ENCODE results near the gene CDH5.

CDH5 gene

DNA sequence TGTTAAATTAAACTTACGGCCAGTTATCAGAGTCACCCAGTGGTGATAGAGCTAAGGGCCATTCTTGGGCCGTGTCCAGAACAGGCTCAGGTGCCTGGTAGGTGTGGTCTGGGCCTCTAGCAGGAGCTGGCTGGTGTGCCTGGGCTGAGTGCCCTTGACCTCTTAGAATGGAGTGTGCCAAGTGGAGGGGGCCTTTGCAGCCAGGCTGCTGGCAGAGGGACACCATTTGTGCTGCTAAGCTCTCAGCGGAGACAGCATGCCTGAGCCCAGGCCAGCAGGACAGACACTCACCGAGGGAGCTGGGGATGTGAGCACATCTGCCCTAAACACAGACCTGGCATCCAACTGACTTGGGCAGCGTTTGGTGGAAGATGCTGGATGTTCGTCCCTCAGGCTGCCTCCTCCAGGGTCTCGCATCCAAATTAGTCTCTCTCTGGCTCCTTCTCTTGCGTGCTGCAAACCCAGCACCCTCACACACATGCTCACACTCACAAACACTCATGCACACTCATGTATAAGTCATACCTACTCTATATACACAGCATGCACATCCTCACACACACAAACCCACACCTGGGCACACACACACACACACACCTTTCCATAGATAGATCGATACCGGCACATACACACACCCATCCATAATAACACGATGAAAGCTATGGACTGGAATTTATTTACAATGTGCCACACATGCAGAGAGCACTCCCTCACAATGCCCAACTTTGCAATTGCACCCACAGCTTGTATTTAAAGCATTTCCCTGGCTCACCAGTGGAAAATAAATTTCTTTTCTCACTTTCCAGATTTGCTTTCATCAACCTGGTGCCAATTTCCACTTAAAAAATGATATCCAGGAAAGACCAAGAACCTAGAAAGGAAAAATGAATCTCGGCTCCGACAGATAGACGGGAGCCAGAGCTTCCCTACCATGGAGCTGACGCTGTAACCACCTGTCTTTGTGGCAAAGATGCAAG, 33.6 kb upstream of the CDH5 start:
- TF ChIP-seq POLR2AphosphoS5 (IDR thresholded peaks at IDR 0.05; ENCODE audit: low read depth, low read length): no peak
- TF ChIP-seq POLR2A (IDR thresholded peaks at IDR 0.05; ENCODE audit: low read depth, low read length): no peak
- DNase-seq (ENCODE audit: insufficient read length) (no peak), FAIRE-seq (no peak)

DNA sequence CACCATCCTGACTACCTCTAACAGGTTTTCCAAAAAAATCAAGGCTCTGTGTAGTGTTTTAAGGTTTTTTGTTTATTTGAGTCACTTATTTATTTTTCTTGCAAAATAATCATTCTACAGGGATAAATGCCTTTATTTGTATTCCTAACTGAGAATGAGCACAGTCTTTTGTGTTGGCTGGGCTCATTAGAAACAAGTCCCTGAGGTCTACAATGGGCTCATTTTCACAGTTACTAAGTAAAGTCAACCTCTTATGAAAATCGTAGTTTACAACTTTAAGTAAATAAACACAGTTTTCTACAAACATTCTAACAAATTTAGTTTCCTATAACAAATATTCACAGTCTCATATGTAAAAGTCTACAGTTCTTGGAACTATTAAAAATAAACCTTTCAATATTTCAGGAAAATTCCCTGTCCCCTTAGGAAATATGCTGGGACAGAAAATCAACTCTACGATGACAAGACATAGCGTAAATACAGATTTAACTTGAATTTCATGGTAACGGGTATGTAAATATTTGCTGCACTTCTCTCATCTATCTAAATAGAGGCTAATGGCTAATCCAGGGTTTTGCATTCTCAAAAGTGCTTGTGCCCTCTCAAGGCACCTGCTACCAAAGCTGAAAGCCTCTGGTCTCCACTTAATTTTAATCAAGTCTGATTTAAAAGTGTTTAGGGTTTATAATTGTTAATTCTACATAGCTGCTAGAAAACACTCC, 31.5 kb upstream of the CDH5 start:
- no peak for TF ChIP-seq POLR2AphosphoS5 (IDR thresholded peaks at IDR 0.05; ENCODE audit: low read depth, low read length)
- no peak for TF ChIP-seq TAF1 (IDR thresholded peaks at IDR 0.05; ENCODE audit: borderline replicate concordance, low read depth, low read length)
- no peak for TF ChIP-seq POLR2A (IDR thresholded peaks at IDR 0.05; ENCODE audit: low read depth, low read length)
- FAIRE-seq (no peak), DNase-seq (ENCODE audit: insufficient read length) (no peak)

DNA sequence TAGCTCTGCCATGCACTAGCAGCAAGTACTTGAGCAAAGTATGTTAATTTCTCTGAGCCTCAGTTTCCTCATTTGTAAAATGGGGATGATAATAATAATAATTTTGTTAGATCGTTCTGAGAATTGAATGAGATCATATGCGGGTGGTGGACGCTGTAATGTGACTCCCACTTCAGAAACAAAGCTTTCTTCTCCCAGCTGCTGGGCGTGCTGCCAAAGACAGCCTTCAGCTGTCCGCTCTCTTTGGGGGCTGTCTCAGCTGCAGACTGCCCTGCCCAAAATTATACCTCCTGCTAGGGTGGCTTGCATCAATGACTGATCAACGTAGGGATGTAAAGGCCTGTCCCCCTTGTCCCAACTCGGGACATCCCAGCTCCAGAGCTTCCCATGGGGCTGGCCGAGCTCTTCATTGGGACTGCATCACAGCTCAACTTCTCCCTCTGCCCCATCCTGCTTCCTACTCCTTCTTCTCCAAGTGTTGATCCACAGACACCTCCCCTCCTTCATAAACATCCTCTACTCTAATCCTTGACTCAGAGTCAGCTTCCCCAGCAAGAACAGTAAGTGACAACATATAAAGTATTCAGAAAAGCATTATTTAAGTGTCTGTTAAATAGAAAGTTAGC, 30.7 kb upstream of the CDH5 start:
- TF ChIP-seq POLR2AphosphoS5 (IDR thresholded peaks at IDR 0.05; ENCODE audit: low read depth, low read length): no peak
- no peak for TF ChIP-seq POLR2A (IDR thresholded peaks at IDR 0.05; ENCODE audit: low read depth, low read length)
- no peak for TF ChIP-seq TAF1 (IDR thresholded peaks at IDR 0.05; ENCODE audit: borderline replicate concordance, low read depth, low read length)
- no peak for FAIRE-seq
- no peak for DNase-seq (ENCODE audit: insufficient read length)

DNA sequence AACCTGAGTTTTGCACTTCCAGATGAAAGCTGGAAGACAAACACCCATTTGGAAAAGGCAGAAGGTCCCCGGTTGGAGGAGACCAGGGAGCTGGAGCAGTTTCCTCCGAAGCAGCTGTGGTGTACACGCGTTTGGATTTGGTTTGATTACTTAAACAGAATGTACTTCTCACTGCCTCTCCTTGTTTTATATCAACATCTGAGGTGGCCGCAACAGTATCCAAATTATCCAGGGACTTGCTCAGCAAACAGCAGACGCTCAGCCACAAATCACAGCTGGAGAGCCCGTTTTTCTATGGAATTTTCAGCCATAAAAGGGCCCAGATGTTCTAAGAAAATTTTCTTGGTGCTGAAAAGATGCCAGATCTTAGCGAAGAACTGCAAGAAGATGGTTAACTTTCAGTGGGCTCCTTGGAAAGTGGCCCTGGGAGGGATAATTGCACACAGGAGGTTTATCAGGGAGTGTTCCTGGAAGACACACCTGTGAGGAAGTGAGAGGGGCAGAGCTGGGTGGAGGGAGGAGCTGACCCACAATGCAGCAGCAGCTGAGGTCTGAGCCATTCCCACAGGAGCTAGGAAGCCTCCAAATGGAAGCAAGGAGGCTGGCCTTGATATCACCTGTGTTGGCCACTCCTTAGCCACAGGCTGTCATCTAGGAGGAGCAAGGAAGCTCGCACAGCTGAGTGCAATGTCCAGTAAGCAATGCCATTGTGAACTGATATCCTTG, 28.9 kb upstream of the CDH5 start:
- no peak for FAIRE-seq
- no peak for DNase-seq (ENCODE audit: insufficient read length)
- TF ChIP-seq TAF1 (IDR thresholded peaks at IDR 0.05; ENCODE audit: borderline replicate concordance, low read depth, low read length) (no peak), POLR2AphosphoS5 (IDR thresholded peaks at IDR 0.05; ENCODE audit: low read depth, low read length) (no peak), POLR2A (IDR thresholded peaks at IDR 0.05; ENCODE audit: low read depth, low read length) (no peak)

DNA sequence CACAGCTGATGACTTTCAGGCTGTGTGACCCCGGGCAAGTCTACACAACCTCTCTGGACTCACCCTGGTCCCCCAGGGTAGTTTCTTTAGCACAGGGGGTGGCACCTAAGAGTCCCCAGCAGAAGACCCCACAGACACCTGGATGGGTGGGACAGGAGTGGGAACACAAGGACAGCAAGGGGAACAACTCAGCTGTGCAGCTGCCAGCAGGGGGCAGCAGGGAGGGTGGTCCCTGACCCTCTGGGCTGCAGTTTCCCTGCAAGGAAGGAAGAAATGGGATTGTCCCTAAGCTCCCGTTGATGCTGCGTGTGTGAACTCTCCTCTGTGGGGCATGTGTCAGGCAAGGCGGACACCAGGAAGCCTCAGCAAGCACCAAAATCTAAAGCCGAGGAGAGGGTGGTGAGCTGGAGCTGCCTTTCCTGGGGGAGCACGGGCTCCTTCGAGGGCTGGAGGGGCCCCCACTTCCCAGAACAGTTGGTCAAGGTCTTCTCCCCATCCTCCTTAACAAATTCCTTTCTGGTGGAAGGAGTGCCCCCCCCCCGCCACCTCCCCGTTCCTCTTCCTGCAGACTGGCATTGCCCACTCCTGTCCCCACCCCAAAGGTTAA, 24.1 kb upstream of the CDH5 start:
- FAIRE-seq: no peak
- DNase-seq (ENCODE audit: insufficient read length): no peak
- no peak for TF ChIP-seq POLR2A (IDR thresholded peaks at IDR 0.05; ENCODE audit: low read depth, low read length)
- no peak for TF ChIP-seq POLR2AphosphoS5 (IDR thresholded peaks at IDR 0.05; ENCODE audit: low read depth, low read length)
- no peak for TF ChIP-seq TAF1 (IDR thresholded peaks at IDR 0.05; ENCODE audit: borderline replicate concordance, low read depth, low read length)

DNA sequence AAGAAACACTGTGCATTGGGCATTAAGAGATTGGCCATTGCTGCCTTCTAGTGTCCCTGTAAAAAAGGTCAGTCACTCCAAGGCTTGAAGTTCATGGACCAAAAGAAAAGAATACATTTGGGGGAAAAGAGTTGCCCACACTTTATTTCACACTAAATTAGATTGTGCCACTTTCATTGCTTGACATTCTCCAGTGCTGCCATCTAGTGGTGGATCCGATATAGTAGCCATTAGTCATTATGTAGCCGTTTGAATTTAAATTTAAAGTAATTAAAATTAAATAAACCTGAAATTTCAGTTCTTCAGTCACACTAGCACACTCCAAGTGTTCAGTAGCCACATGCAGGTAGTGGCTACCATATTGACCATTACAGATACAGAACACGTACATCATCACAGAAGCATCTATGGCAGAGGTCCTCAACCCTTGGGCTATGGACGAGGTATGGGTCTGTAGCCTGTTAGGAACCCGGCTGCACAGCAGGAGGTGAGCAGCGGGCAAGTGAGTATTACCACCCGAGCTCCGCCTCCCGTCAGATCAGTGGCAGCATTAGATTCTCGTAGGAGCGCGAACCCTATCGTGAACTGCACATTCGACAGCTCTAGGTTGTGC, 21.9 kb upstream of the CDH5 start:
- TF ChIP-seq POLR2AphosphoS5 (IDR thresholded peaks at IDR 0.05; ENCODE audit: low read depth, low read length) (no peak), POLR2A (IDR thresholded peaks at IDR 0.05; ENCODE audit: low read depth, low read length) (no peak), TAF1 (IDR thresholded peaks at IDR 0.05; ENCODE audit: borderline replicate concordance, low read depth, low read length) (no peak)
- peak; percentile 46 for FAIRE-seq
- DNase-seq (ENCODE audit: insufficient read length): no peak

DNA sequence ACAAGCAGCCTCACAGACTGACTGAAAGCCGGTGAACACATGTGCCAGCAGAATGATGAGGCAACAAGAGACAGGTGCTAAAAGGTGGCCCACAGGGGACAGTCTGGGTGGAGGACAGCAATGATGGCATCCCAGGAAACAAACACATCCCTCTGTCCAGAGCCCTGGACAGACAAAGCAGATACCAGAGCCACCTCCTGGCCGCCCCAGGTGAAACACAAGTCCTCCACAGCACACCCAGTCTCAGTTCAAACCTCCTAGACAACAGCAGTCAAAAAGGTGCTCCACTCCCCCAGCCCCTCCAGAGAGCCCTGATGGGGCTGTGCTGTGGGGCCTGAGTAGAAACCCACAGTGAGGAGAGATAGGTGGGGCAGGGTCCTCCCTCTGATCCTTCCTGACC, 20.3 kb upstream of the CDH5 start:
- FAIRE-seq (no peak), DNase-seq (ENCODE audit: insufficient read length) (no peak)
- TF ChIP-seq POLR2AphosphoS5 (IDR thresholded peaks at IDR 0.05; ENCODE audit: low read depth, low read length) (no peak), POLR2A (IDR thresholded peaks at IDR 0.05; ENCODE audit: low read depth, low read length) (no peak), TAF1 (IDR thresholded peaks at IDR 0.05; ENCODE audit: borderline replicate concordance, low read depth, low read length) (no peak)

DNA sequence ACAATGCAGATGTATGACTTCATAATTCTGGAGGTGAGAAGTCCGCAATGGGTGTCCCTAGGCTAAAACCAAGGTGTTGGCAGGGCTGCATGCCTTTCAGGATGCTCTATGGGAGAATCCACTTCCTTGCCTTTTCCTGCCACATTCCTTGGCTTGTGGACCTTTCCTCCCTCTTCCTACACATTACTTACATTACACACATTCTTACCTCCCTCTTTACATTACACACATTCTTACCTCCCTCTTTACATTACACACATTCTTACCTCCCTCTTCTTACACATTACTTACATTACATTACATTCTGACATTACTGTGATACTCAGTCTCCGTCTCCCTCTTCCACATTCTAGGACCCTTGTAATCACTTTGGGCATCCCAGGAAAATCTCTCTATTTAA, 14.2 kb upstream of the CDH5 start:
- TF ChIP-seq TAF1 (IDR thresholded peaks at IDR 0.05; ENCODE audit: borderline replicate concordance, low read depth, low read length) (no peak), POLR2A (IDR thresholded peaks at IDR 0.05; ENCODE audit: low read depth, low read length) (no peak), POLR2AphosphoS5 (IDR thresholded peaks at IDR 0.05; ENCODE audit: low read depth, low read length) (no peak)
- DNase-seq (ENCODE audit: insufficient read length) (no peak), FAIRE-seq (no peak)

DNA sequence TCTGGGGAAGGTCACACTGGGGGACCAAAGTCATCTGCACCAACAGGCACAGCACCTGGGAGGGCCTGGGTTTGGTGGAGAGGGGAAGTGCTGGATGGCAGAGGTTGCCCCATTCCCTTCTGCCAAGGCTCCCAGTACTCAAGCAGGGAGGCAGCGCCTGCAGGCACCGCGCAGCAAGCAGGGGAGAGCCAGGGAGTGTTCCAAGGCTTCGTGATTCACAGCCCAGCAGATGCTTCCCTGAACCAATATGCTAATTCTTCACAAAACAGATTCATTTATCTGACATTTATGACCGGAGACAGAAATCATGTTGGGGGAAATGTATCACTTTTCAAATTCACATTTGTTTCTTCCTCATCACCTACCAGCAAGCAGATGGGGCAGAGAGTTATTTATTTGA, 13.4 kb upstream of the CDH5 start:
- FAIRE-seq: no peak
- no peak for DNase-seq (ENCODE audit: insufficient read length)
- TF ChIP-seq POLR2AphosphoS5 (IDR thresholded peaks at IDR 0.05; ENCODE audit: low read depth, low read length) (no peak), POLR2A (IDR thresholded peaks at IDR 0.05; ENCODE audit: low read depth, low read length) (no peak), TAF1 (IDR thresholded peaks at IDR 0.05; ENCODE audit: borderline replicate concordance, low read depth, low read length) (no peak)
